ENCODE measurements around the gene KIFC3. TPM values are rescaled to one million over a fixed set of nuclear protein-coding genes. Genes with fewer than 3 reads are reported as not detected.
A peak's percentile ranks its signal among the peaks of the same experiment; 100 is the strongest.

Gene KIFC3
- total and polyA plus RNA-seq, 2 of the 13 experiments (the other 11 are each of a cell fraction or from before 2014, with no cell fraction given) = 42.1 to 45.3 TPM

GRCh38 chr16:57736419-57737351 is 65.6 kb downstream of the KIFC3 start (continued):
- TF ChIP-seq, protein P1, sequence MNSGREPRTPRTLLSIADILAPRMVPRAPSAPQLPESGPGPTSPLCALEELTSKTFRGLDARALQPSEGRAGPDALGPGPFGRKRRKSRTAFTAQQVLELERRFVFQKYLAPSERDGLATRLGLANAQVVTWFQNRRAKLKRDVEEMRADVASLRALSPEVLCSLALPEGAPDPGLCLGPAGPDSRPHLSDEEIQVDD (CRISPR knock-in tag; IDR thresholded peaks at IDR 0.05; ENCODE audit: borderline replicate concordance) = no peak
- TF ChIP-seq DR1 (CRISPR knock-in tag; IDR thresholded peaks at IDR 0.05) (no peak), ZBTB20 (CRISPR knock-in tag; IDR thresholded peaks at IDR 0.05; ENCODE audit: borderline replicate concordance, low read depth) (no peak), ZNF614 (CRISPR knock-in tag; IDR thresholded peaks at IDR 0.05; ENCODE audit: borderline replicate concordance) (0 out of 2 replicates have a peak, but pooled peaks have one; percentile 28), RAD51 (IDR thresholded peaks at IDR 0.05; ENCODE audit: borderline replicate concordance) (no peak), GATAD2A (CRISPR knock-in tag; IDR thresholded peaks at IDR 0.05) (peak; percentile 32), KMT2B (CRISPR knock-in tag; IDR thresholded peaks at IDR 0.05) (no peak), DNMT1 (CRISPR knock-in tag; IDR thresholded peaks at IDR 0.05) (no peak), TFDP1 (CRISPR knock-in tag; IDR thresholded peaks at IDR 0.05; ENCODE audit: borderline replicate concordance) (no peak; the same call in 1 of the 2 replicates), ZNF552 (CRISPR knock-in tag; IDR thresholded peaks at IDR 0.05; ENCODE audit: borderline replicate concordance) (no peak), NFIC (IDR thresholded peaks at IDR 0.05; ENCODE audit: low read length) (no peak), POLR2AphosphoS2 (IDR thresholded peaks at IDR 0.05; ENCODE audit: low read depth, low read length) (no peak; the same call in 1 of the 2 replicates), RXRA (CRISPR knock-in tag; IDR thresholded peaks at IDR 0.05) (no peak; the same call in 1 of the 2 replicates), ATF7 (IDR thresholded peaks at IDR 0.05) (peak; percentile 100), ATF7 (CRISPR knock-in tag; IDR thresholded peaks at IDR 0.05) (peak; percentile 98), CBFB (CRISPR knock-in tag; IDR thresholded peaks at IDR 0.05) (0 out of 2 replicates have a peak, but pooled peaks have one; percentile 7), ZBTB7B (CRISPR knock-in tag; IDR thresholded peaks at IDR 0.05) (0 out of 2 replicates have a peak, but pooled peaks have one; percentile 55), ZNF576 (CRISPR knock-in tag; IDR thresholded peaks at IDR 0.05) (0 out of 2 replicates have a peak, but pooled peaks have one; percentile 30), MYC (CRISPR knock-in tag; IDR thresholded peaks at IDR 0.05; ENCODE audit: borderline replicate concordance) (peak; percentile 81)
- TF ChIP-seq, protein P2, sequence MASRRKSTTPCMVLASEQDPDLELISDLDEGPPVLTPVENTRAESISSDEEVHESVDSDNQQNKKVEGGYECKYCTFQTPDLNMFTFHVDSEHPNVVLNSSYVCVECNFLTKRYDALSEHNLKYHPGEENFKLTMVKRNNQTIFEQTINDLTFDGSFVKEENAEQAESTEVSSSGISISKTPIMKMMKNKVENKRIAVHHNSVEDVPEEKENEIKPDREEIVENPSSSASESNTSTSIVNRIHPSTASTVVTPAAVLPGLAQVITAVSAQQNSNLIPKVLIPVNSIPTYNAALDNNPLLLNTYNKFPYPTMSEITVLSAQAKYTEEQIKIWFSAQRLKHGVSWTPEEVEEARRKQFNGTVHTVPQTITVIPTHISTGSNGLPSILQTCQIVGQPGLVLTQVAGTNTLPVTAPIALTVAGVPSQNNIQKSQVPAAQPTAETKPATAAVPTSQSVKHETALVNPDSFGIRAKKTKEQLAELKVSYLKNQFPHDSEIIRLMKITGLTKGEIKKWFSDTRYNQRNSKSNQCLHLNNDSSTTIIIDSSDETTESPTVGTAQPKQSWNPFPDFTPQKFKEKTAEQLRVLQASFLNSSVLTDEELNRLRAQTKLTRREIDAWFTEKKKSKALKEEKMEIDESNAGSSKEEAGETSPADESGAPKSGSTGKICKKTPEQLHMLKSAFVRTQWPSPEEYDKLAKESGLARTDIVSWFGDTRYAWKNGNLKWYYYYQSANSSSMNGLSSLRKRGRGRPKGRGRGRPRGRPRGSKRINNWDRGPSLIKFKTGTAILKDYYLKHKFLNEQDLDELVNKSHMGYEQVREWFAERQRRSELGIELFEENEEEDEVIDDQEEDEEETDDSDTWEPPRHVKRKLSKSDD (CRISPR knock-in tag; IDR thresholded peaks at IDR 0.05; ENCODE audit: low read depth) = peak; percentile 78; the same call in 1 of the 2 replicates

All from HepG2 (cell line).